DND-41 (cell line): ENCODE measurements around the gene DNAJC3.

Experiments
- EZH2 ChIP-seq: IDR thresholded peaks from 3 replicates; pipeline ENCODE4 v1.6.1; 2012; ENCODE audit warnings: borderline replicate concordance, low read depth, mild to moderate bottlenecking, moderate library complexity, low read length, inconsistent platforms; ENCODE audit not compliant: severe bottlenecking
- TF ChIP-seq, protein P1 (sequence below): IDR thresholded peaks from 2 replicates; pipeline ENCODE4 v1.5.1; 2012; ENCODE audit warnings: borderline replicate concordance, low read length, moderate library complexity, mild to moderate bottlenecking; ENCODE audit not compliant: poor library complexity, severe bottlenecking; ENCODE audit errors: extremely low read depth

DNA sequence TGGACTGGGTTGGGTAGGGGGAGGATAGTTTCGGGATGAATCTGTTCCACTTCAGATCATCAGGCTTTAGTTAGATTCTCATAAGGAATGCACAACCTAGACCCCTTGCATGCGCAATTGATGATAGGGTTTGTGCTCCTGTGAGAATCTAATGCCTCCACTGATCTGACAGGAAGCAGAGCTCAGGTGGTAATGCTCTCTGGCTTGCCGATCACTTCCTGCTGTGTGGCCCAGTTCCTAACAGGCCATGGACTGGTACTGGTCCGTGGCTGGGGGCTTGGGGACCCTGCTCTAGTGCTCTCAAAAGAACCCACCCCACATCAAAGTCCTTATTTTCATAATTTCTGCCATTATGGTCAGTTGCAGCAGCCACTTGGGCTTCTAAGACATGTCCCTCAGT, 30.1 kb downstream of the DNAJC3 start:
- TF ChIP-seq, protein P1, sequence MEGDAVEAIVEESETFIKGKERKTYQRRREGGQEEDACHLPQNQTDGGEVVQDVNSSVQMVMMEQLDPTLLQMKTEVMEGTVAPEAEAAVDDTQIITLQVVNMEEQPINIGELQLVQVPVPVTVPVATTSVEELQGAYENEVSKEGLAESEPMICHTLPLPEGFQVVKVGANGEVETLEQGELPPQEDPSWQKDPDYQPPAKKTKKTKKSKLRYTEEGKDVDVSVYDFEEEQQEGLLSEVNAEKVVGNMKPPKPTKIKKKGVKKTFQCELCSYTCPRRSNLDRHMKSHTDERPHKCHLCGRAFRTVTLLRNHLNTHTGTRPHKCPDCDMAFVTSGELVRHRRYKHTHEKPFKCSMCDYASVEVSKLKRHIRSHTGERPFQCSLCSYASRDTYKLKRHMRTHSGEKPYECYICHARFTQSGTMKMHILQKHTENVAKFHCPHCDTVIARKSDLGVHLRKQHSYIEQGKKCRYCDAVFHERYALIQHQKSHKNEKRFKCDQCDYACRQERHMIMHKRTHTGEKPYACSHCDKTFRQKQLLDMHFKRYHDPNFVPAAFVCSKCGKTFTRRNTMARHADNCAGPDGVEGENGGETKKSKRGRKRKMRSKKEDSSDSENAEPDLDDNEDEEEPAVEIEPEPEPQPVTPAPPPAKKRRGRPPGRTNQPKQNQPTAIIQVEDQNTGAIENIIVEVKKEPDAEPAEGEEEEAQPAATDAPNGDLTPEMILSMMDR: no peak
- TF ChIP-seq EZH2: no peak
